Measurements from ENCODE around the gene SYTL2. TPM values are rescaled to one million over a fixed set of nuclear protein-coding genes. Genes with fewer than 3 reads are reported as not detected.

The SYTL2 gene
- total RNA-seq, 1 experiment from 2014 or later, result 132 TPM

GRCh38 chr11:85857098-85857497 lies 46.2 kb upstream of the SYTL2 start:
- H3K9me3 ChIP-seq (ENCODE audit: control insufficient read depth, insufficient read depth, low read depth, low read length), result peaks cover 1% of the 10 kb centered on the region; the same call in 1 of the 2 replicates
- no peak overlapping the region for H3K4me3 ChIP-seq (ENCODE audit: low read depth in 2 of 2, low read length in 2 of 2)
- H3K27ac ChIP-seq (ENCODE audit: low read length), result no peak overlapping the region
- DNase-seq (ENCODE audit: low read depth, low spot score) (no peak), ATAC-seq (no peak)
- H3K27me3 ChIP-seq (ENCODE audit: control insufficient read depth, insufficient read depth, low read length), result no peaks in the 10 kb centered on the region; the same call in 1 of the 2 replicates
- ChIA-PET CTCF (no interaction called here), POLR2A (interaction anchor here (0.6 kb wide), 1 partner anchor 310 kb away, joined by 5 read pairs; no protein-coding TSS in a partner anchor)
- H3K4me1 ChIP-seq (ENCODE audit: control insufficient read depth, insufficient read depth, low read length), result peaks cover 8% of the 10 kb centered on the region
- no peak for TF ChIP-seq POLR2AphosphoS5 (IDR thresholded peaks at IDR 0.05; ENCODE audit: low read depth, low read length)
- no peak for TF ChIP-seq REST (IDR thresholded peaks at IDR 0.05; ENCODE audit: insufficient read depth in 1 of 2, low read depth in 2 of 2, low read length in 1 of 2)
- no peak for TF ChIP-seq CTCF (IDR thresholded peaks at IDR 0.05)
- no peak for TF ChIP-seq TCF7L2 (IDR thresholded peaks at IDR 0.05; ENCODE audit: low read depth, low read length)
- no peak for TF ChIP-seq SIN3A (IDR thresholded peaks at IDR 0.05; ENCODE audit: borderline replicate concordance, insufficient read depth, low read depth, low read length)
- in situ Hi-C loops (cut with HindIII; ENCODE audit: low pct_unique_long_range_greater_than_20kb, low sequenced_read_pairs), result no loop called here
- intact Hi-C loops (cut with micrococcal nuclease; ENCODE audit: unreplicated experiment), result loop anchor here (5.0 to 10.0 kb wide), 2 partner anchors 338 to 435 kb away; no protein-coding TSS in a partner anchor
- H3K36me3 ChIP-seq (ENCODE audit: control insufficient read depth, insufficient read depth, low read length), result no peaks in the 10 kb centered on the region
- BruUV-seq (replicated peaks), result no TSS peak

GRCh38 chr11:85855341-85855656 lies 44.4 kb upstream of the SYTL2 start, which contains the start of gene CCDC83:
Gene CCDC83, plus strand, starts transcription at chr11:85855383. Its CDS starts 9,741 bp downstream, at chr11:85865124.
- intact Hi-C loops (cut with micrococcal nuclease; ENCODE audit: unreplicated experiment) (loop anchor here (5.0 to 10.0 kb wide), 2 partner anchors 340 to 437 kb away; no protein-coding TSS in a partner anchor), in situ Hi-C loops (cut with HindIII; ENCODE audit: low pct_unique_long_range_greater_than_20kb, low sequenced_read_pairs) (no loop called here)
- peaks cover 12% of the 10 kb centered on the region; the same call in 1 of the 2 replicates for H3K9me3 ChIP-seq (ENCODE audit: control insufficient read depth, insufficient read depth, low read depth, low read length)
- peak within 1 kb of the TSS; percentile 99 for H3K27ac ChIP-seq (ENCODE audit: low read length)
- ChIA-PET POLR2A (interaction anchor here (0.6 kb wide), 2 partner anchors 143 to 390 kb away, joined by 3 to 4 read pairs; no protein-coding TSS in a partner anchor), CTCF (interaction anchor here (0.6 to 2.0 kb wide), 9 partner anchors 15 to 505 kb away, joined by 3 to 10 read pairs (median 6); no protein-coding TSS in a partner anchor)
- H3K4me1 ChIP-seq (ENCODE audit: control insufficient read depth, insufficient read depth, low read length), result peaks cover 8% of the 10 kb centered on the region
- H3K27me3 ChIP-seq (ENCODE audit: control insufficient read depth, insufficient read depth, low read length), result no peaks in the 10 kb centered on the region
- no peak for DNase-seq (ENCODE audit: low read depth, low spot score)
- BruUV-seq (replicated peaks), result no TSS peak
- no peak; the same call in none of the 2 replicates for ATAC-seq
- peak within 1 kb of the TSS; percentile 67 to 74 for H3K4me3 ChIP-seq (ENCODE audit: low read depth in 2 of 2, low read length in 2 of 2)
- no peak for TF ChIP-seq TCF7L2 (IDR thresholded peaks at IDR 0.05; ENCODE audit: low read depth, low read length)
- no peak for TF ChIP-seq CTCF (IDR thresholded peaks at IDR 0.05)
- TF ChIP-seq REST (IDR thresholded peaks at IDR 0.05; ENCODE audit: insufficient read depth in 1 of 2, low read depth in 2 of 2, low read length in 1 of 2), result no peak
- TF ChIP-seq SIN3A (IDR thresholded peaks at IDR 0.05; ENCODE audit: borderline replicate concordance, insufficient read depth, low read depth, low read length), result no peak
- no peak for TF ChIP-seq POLR2AphosphoS5 (IDR thresholded peaks at IDR 0.05; ENCODE audit: low read depth, low read length)
- H3K36me3 ChIP-seq (ENCODE audit: control insufficient read depth, insufficient read depth, low read length), result no peaks in the 10 kb centered on the region

Measured in Panc1 (cell line).